Measurements from ENCODE around the gene MRPS33. TPM values are rescaled to one million over a fixed set of nuclear protein-coding genes. Genes with fewer than 3 reads are reported as not detected.
"Not testable (repeated sequence)": the region's sequence is repeated elsewhere in the genome, so short reads cannot be mapped to it uniquely, and the experiment has no call there.

Gene MRPS33
- total RNA-seq = 47.5 and 59.6 TPM in 2 replicates
- polyA plus RNA-seq (2012) = 117 TPM

GRCh38 chr7:141014524-141015395 is at the start of gene MRPS33:
TSS of gene MRPS33 (minus strand) at chr7:141014952. CDS start at chr7:141010633, 4,319 bp downstream.
- DNase-seq (ENCODE audit: low read depth) = peak; percentile 99

GRCh38 chr7:141057788-141058187 is 43.0 kb upstream of the MRPS33 start:
- DNase-seq (ENCODE audit: low read depth) = no peak

- DNase-seq (ENCODE audit: low read depth) = no peak
Measured at GRCh38 chr7:141055146-141055545, 40.4 kb upstream of the MRPS33 start.

GRCh38 chr7:141053626-141054025 is 38.9 kb upstream of the MRPS33 start:
- DNase-seq (ENCODE audit: low read depth) = peak; percentile 93

GRCh38 chr7:141045842-141046620 is 31.3 kb upstream of the MRPS33 start:
- DNase-seq (ENCODE audit: low read depth) = peak; percentile 89

GRCh38 chr7:141045126-141045841 is 30.5 kb upstream of the MRPS33 start:
- peak; percentile 94 for DNase-seq (ENCODE audit: low read depth)

- no peak for DNase-seq (ENCODE audit: low read depth)
Measured at GRCh38 chr7:141043616-141044015, 28.9 kb upstream of the MRPS33 start.

- DNase-seq (ENCODE audit: low read depth) = no peak
Measured at GRCh38 chr7:141042222-141043193, 27.8 kb upstream of the MRPS33 start.

GRCh38 chr7:141039376-141039775 is 24.6 kb upstream of the MRPS33 start:
- peak; percentile 79 for DNase-seq (ENCODE audit: low read depth)

- not testable (repeated sequence) for DNase-seq (ENCODE audit: low read depth)
Measured at GRCh38 chr7:141038100-141038499, 23.3 kb upstream of the MRPS33 start.

GRCh38 chr7:141032539-141033323 is 18.0 kb upstream of the MRPS33 start:
- DNase-seq (ENCODE audit: low read depth) = not testable (repeated sequence)

- DNase-seq (ENCODE audit: low read depth) = no peak
Measured at GRCh38 chr7:141028767-141029166, 14.0 kb upstream of the MRPS33 start.

- no peak for DNase-seq (ENCODE audit: low read depth)
Measured at GRCh38 chr7:141027043-141027442, 12.3 kb upstream of the MRPS33 start.

GRCh38 chr7:141024668-141025067 is 9.9 kb upstream of the MRPS33 start:
- DNase-seq (ENCODE audit: low read depth) = no peak

GRCh38 chr7:141023295-141023694 is 8.5 kb upstream of the MRPS33 start:
- no peak for DNase-seq (ENCODE audit: low read depth)

GRCh38 chr7:141017555-141017954 is 2.8 kb upstream of the MRPS33 start:
- no peak for DNase-seq (ENCODE audit: low read depth)

GRCh38 chr7:141016349-141016748 is 1.6 kb upstream of the MRPS33 start:
- DNase-seq (ENCODE audit: low read depth) = no peak

GRCh38 chr7:141014125-141014523 is 628 bp downstream of the MRPS33 start:
- DNase-seq (ENCODE audit: low read depth) = no peak

- no peak for DNase-seq (ENCODE audit: low read depth)
Measured at GRCh38 chr7:141013345-141013715, 1.4 kb downstream of the MRPS33 start.
